ENCODE data around the gene RMI2. TPM values are rescaled to one million over a fixed set of nuclear protein-coding genes. Genes with fewer than 3 reads are reported as not detected.

RMI2 gene
- total and polyA plus RNA-seq, 9 of the 15 experiments (the other 6 are each of a cell fraction or from before 2014, with no cell fraction given): 8.0 to 43.4 (median 32.5) TPM

GRCh38 chr16:11356573-11357331 is 11.5 kb downstream of the RMI2 start (continued):
- TF ChIP-seq REST (IDR thresholded peaks at IDR 0.05; ENCODE audit: borderline replicate concordance): peak; percentile 72; the same call in 1 of the 2 replicates
- TF ChIP-seq REST (CRISPR knock-in tag; IDR thresholded peaks at IDR 0.05; ENCODE audit: low read depth): no peak
- 0 out of 2 replicates have a peak, but pooled peaks have one; percentile 11 for TF ChIP-seq MGA (IDR thresholded peaks at IDR 0.05)
- peak; percentile 54; the same call in 1 of the 2 replicates for TF ChIP-seq CREM (IDR thresholded peaks at IDR 0.05; ENCODE audit: low read depth)
- TF ChIP-seq ID3 (CRISPR knock-in tag; IDR thresholded peaks at IDR 0.05): no peak
- no peak for TF ChIP-seq ID3 (tag; IDR thresholded peaks at IDR 0.05)
